Activated CD8-positive, alpha-beta T cell treated with anti-CD3 and anti-CD28 coated beads, Interleukin-2, amount 10 ng/mL, durations not matched to agents 7 days and 5 days (primary cell): ENCODE measurements around the gene ASXL2. TPM values are rescaled to one million over a fixed set of nuclear protein-coding genes. Genes with fewer than 3 reads are reported as not detected.
A peak's percentile ranks its signal among the peaks of the same experiment; 100 is the strongest.

ENCODE experiments used
- ATAC-seq: fragments of 150-1000 bp; cut with Tn5 transposase; one replicate; pipeline ENCODE4 v1.10.0; 2021; ENCODE audit warnings: moderate library complexity
- CTCF ChIA-PET: fragments of 350-600 bp; sonication (Branson Sonifier 250); formaldehyde crosslinking; loops from one replicate; lab custom pipeline; 2021; ENCODE audit warnings: antibody characterized with exemption; lab: Charles Lee
- POLR2A ChIA-PET: fragments of 350-600 bp; sonication (Branson Sonifier 250); formaldehyde crosslinking; loops from one replicate; lab custom pipeline; 2021; ENCODE audit warnings: antibody characterized with exemption; lab: Charles Lee
- DNase-seq: peaks from one replicate; pipeline ENCODE4 v3.0.0-alpha.2; 2020
- H3K27ac Mint-ChIP-seq: one replicate; pipeline ENCODE4 v1.8.0; 2021; ENCODE audit warnings: mild to moderate bottlenecking, mixed read lengths
- H3K27me3 Mint-ChIP-seq: one replicate; pipeline ENCODE4 v1.8.0; 2021; ENCODE audit warnings: low read depth, mixed read lengths
- H3K36me3 Mint-ChIP-seq: one replicate; pipeline ENCODE4 v1.8.0; 2021; ENCODE audit warnings: low read depth, mixed read lengths
- H3K4me1 Mint-ChIP-seq: one replicate; pipeline ENCODE4 v1.8.0; 2021; ENCODE audit warnings: low read depth, mixed read lengths
- H3K4me3 Mint-ChIP-seq: one replicate; pipeline ENCODE4 v1.8.0; 2021; ENCODE audit warnings: mild to moderate bottlenecking, mixed read lengths
- H3K9me3 Mint-ChIP-seq: one replicate; pipeline ENCODE4 v1.8.0; 2022; ENCODE audit warnings: mixed read lengths; ENCODE audit not compliant: insufficient read depth
- total RNA-seq, 2 experiments: library from RNA; stranded (reverse); gene quantifications; one replicate each; pipeline ENCODE4 v1.2.3, GENCODE V29; 2021

ASXL2 gene
- total RNA-seq, 2 experiments from 2014 or later: 44.0 to 45.0 TPM

GRCh38 chr2:25797620-25798488, 80.4 kb downstream of the ASXL2 start:
- Mint-ChIP-seq H3K27me3 (no peaks in the 10 kb centered on the region), H3K9me3 (no peaks in the 10 kb centered on the region), H3K27ac (peak overlapping the region; percentile 79), H3K4me1 (peaks cover 65% of the 10 kb centered on the region), H3K36me3 (peaks cover 66% of the 10 kb centered on the region), H3K4me3 (no peak overlapping the region)
- DNase-seq (no peak), ATAC-seq (no peak)
- POLR2A ChIA-PET: no interaction called here
- CTCF ChIA-PET: interaction anchor here (1.4 to 1.9 kb wide), 3 partner anchors 8 to 13 kb away, joined by 4 to 6 read pairs (median 4); no protein-coding TSS in a partner anchor

DNA sequence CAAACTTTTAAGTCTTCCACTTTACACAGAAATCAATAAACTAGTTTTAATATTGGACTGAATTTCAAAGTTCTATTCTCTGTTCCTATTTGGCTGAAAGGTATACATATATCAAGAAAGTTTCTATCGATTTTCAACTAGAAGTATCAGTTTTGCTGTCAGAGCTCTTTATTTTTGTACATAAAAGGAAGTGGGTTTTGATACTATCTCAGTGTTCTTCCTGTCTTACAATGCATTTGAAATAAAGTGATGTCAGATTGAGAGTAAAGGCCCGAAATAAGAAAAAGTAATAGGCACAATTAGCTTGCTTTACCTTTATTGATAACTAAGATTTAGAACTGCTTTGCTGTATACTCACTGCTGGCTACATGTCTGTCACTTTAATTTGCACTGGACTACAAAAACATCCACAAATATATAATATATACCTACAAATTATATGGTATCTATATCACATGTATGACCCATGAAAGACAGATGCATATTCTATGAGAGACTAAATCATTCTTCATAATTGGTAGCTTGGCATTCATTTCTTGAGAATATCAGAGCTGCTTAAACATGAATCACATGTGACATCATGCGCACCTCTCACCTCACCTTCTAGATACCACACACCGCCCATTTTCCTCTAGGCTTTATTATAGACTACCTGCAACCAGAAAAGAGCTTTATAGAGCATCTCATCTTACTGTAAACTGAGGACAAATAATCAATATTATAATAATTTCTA, 83.6 kb downstream of the ASXL2 start:
- Mint-ChIP-seq H3K27me3 (no peaks in the 10 kb centered on the region), H3K27ac (peak overlapping the region; percentile 95), H3K4me3 (peak overlapping the region; percentile 87), H3K4me1 (peaks cover 74% of the 10 kb centered on the region), H3K9me3 (no peaks in the 10 kb centered on the region), H3K36me3 (peaks cover 75% of the 10 kb centered on the region)
- DNase-seq (no peak), ATAC-seq (peak; percentile 84)
- ChIA-PET POLR2A (interaction anchor here (0.9 to 1.7 kb wide), 3 partner anchors 10 to 552 kb away, joined by 4 to 9 read pairs (median 5); partner anchors contain the start of gene ADGRF3), CTCF (interaction anchor here (0.7 to 2.9 kb wide), 10 partner anchors 10 to 94 kb away, joined by 3 to 24 read pairs (median 4); no protein-coding TSS in a partner anchor)

DNA sequence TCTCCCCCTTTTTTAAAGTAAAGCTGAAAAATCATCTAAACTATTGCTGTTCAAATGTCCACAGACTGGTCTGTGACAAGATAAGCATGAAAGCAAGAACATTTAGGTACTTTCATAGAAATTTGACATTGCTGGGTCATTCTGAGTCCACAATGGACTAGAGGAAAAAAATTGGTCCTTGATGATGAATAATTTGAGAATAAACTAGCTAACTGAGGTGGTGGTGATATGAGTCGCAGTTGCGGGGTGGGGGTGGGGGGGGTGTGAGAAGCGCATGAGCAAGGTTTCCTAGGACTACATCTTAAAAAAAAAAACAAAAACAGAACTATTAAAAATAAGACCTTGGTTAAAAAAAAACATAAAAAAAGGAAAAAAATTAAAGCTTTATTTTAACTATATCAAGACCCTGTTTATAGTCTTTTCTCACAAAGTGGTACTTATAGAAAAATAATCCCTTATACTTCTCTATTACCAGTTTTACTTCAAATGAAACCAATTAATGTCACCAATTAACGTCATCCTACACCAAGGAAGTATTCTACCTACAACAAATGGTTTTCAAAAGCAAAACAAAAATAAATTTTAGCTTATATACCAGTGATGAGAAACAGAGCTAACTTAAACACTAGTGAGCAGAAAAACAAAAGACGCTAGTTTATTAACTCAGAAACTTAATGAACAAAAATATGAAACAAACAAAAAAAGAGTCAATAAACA, 88.1 kb downstream of the ASXL2 start:
- no peaks in the 10 kb centered on the region for H3K27me3 Mint-ChIP-seq
- peaks cover 63% of the 10 kb centered on the region for H3K36me3 Mint-ChIP-seq
- POLR2A ChIA-PET: interaction anchor here (0.6 kb wide), 1 partner anchor 25 kb away, joined by 3 read pairs; no protein-coding TSS in a partner anchor
- CTCF ChIA-PET: interaction anchor here (1.1 to 2.1 kb wide), 5 partner anchors 18 to 183 kb away, joined by 3 to 5 read pairs (median 3); no protein-coding TSS in a partner anchor
- DNase-seq (no peak), ATAC-seq (no peak)
- H3K4me1 Mint-ChIP-seq: peaks cover 51% of the 10 kb centered on the region
- H3K27ac Mint-ChIP-seq: no peak overlapping the region
- peak overlapping the region; percentile 28 for H3K4me3 Mint-ChIP-seq
- H3K9me3 Mint-ChIP-seq: peaks cover 4% of the 10 kb centered on the region

DNA sequence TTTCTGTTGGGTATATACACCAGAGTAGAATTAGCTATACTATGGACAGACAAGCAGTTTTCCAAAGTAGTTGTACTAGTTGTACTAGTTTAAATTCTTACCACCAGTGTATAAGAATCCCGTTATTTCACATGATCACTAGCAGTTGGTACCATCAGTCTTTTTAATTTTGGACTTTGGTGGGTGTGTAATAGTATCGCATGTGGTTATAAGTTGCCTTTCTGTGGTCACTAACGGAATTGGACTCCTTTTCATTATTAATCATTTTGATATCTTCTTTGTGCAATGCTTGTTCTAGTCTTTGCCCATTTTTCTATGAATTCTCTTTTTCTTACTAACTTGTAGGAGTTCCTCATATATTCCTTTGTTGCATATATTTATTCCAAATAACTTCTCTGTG, 89.8 kb downstream of the ASXL2 start:
- H3K27ac Mint-ChIP-seq: peak overlapping the region; percentile 57
- no peak overlapping the region for H3K4me3 Mint-ChIP-seq
- H3K4me1 Mint-ChIP-seq: peaks cover 39% of the 10 kb centered on the region

GRCh38 chr2:25787020-25787419, 91.3 kb downstream of the ASXL2 start:
- Mint-ChIP-seq H3K36me3 (peaks cover 61% of the 10 kb centered on the region), H3K27ac (no peak overlapping the region), H3K9me3 (peaks cover 4% of the 10 kb centered on the region), H3K4me1 (peaks cover 35% of the 10 kb centered on the region), H3K4me3 (no peak overlapping the region), H3K27me3 (no peaks in the 10 kb centered on the region)
- ATAC-seq (no peak), DNase-seq (no peak)
- ChIA-PET CTCF (no interaction called here), POLR2A (no interaction called here)

More for the DNA sequence above, 89.8 kb downstream of the ASXL2 start:
- Mint-ChIP-seq H3K27me3 (no peaks in the 10 kb centered on the region), H3K9me3 (peaks cover 4% of the 10 kb centered on the region), H3K36me3 (peaks cover 58% of the 10 kb centered on the region)
- ChIA-PET POLR2A (no interaction called here), CTCF (interaction anchor here (0.9 kb wide), 1 partner anchor 11 kb away, joined by 4 read pairs; no protein-coding TSS in a partner anchor)
- peak; percentile 42 for ATAC-seq
- DNase-seq: no peak

DNA sequence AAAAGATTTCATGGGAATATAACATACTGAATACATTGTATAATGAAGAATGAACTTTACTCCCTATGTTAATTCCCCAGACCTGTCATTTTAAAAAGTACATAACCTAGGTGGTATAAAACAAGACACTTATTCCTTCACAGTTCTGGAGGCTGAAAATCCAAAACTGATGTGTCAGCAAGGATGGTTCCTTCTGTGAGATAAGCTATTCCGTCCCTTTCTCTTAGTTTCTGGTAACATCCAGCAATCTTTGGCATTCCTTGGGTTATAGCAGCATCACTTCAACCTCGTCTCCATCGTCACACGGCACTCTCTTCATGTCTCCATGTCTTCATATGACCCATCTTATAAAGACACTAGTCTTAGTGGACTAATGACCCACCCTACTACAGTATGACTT, 93.9 kb downstream of the ASXL2 start:
- no peak overlapping the region for H3K4me3 Mint-ChIP-seq
- H3K27me3 Mint-ChIP-seq: no peaks in the 10 kb centered on the region
- H3K4me1 Mint-ChIP-seq: peaks cover 18% of the 10 kb centered on the region
- CTCF ChIA-PET: interaction anchor here (0.6 to 1.7 kb wide), 3 partner anchors 11 to 68 kb away, joined by 3 to 4 read pairs (median 3); no protein-coding TSS in a partner anchor
- ATAC-seq (no peak), DNase-seq (no peak)
- H3K36me3 Mint-ChIP-seq: peaks cover 50% of the 10 kb centered on the region
- H3K27ac Mint-ChIP-seq: no peak overlapping the region
- POLR2A ChIA-PET: interaction anchor here (1.1 kb wide), 1 partner anchor 94 kb away, joined by 3 read pairs; the partner anchor contains the start of gene ASXL2
- H3K9me3 Mint-ChIP-seq: peaks cover 4% of the 10 kb centered on the region

DNA sequence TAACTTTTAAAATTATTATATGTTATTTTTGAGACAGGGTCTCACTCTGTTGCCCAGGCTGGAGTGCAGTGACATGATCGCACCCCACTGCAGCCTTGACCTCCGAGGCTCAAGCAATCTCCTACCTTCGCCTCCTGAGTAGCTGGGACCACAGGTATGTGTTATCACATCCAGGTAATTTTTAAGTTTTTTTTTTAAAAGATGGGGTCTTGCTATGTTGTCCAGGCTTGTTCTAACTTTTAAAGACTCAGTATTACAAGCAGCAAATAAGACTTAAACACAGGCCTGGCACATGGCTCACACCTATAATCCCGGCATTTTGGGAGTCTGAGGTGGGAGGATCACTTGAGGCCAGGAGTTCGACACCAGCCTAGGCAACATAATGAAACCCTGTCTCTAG, 101.2 kb downstream of the ASXL2 start:
- ATAC-seq (no peak), DNase-seq (no peak)
- no peaks in the 10 kb centered on the region for H3K27me3 Mint-ChIP-seq
- no peak overlapping the region for H3K27ac Mint-ChIP-seq
- peaks cover 26% of the 10 kb centered on the region for H3K36me3 Mint-ChIP-seq
- no peaks in the 10 kb centered on the region for H3K4me1 Mint-ChIP-seq
- H3K4me3 Mint-ChIP-seq: no peak overlapping the region
- POLR2A ChIA-PET: no interaction called here
- CTCF ChIA-PET: interaction anchor here (0.9 kb wide), 1 partner anchor 21 kb away, joined by 4 read pairs; no protein-coding TSS in a partner anchor
- no peaks in the 10 kb centered on the region for H3K9me3 Mint-ChIP-seq

- Mint-ChIP-seq H3K4me3 (no peak overlapping the region), H3K9me3 (no peaks in the 10 kb centered on the region), H3K36me3 (peaks cover 50% of the 10 kb centered on the region), H3K4me1 (peaks cover 13% of the 10 kb centered on the region), H3K27me3 (no peaks in the 10 kb centered on the region), H3K27ac (no peak overlapping the region)
- ATAC-seq (no peak), DNase-seq (no peak)
- ChIA-PET POLR2A (no interaction called here), CTCF (interaction anchor here (1.0 kb wide), 1 partner anchor 80 kb away, joined by 4 read pairs; no protein-coding TSS in a partner anchor)
Measured at GRCh38 chr2:25772078-25772477, 106.2 kb downstream of the ASXL2 start.

GRCh38 chr2:25763575-25763974, 114.7 kb downstream of the ASXL2 start:
- H3K9me3 Mint-ChIP-seq: no peaks in the 10 kb centered on the region

GRCh38 chr2:25760297-25760696, 118.0 kb downstream of the ASXL2 start:
- ChIA-PET CTCF (interaction anchor here (1.2 kb wide), 1 partner anchor 9 kb away, joined by 3 read pairs; no protein-coding TSS in a partner anchor), POLR2A (no interaction called here)
- Mint-ChIP-seq H3K4me1 (peaks cover 16% of the 10 kb centered on the region), H3K4me3 (no peak overlapping the region), H3K9me3 (no peaks in the 10 kb centered on the region), H3K36me3 (peaks cover 62% of the 10 kb centered on the region), H3K27ac (no peak overlapping the region), H3K27me3 (no peaks in the 10 kb centered on the region)
- ATAC-seq (no peak), DNase-seq (no peak)

More at GRCh38 chr2:25763575-25763974, 114.7 kb downstream of the ASXL2 start:
- no peaks in the 10 kb centered on the region for H3K27me3 Mint-ChIP-seq
- ChIA-PET CTCF (no interaction called here), POLR2A (no interaction called here)
- peaks cover 19% of the 10 kb centered on the region for H3K4me1 Mint-ChIP-seq
- no peak for DNase-seq
- no peak overlapping the region for H3K27ac Mint-ChIP-seq
- H3K36me3 Mint-ChIP-seq: peaks cover 66% of the 10 kb centered on the region
- no peak for ATAC-seq
- H3K4me3 Mint-ChIP-seq: no peak overlapping the region

DNA sequence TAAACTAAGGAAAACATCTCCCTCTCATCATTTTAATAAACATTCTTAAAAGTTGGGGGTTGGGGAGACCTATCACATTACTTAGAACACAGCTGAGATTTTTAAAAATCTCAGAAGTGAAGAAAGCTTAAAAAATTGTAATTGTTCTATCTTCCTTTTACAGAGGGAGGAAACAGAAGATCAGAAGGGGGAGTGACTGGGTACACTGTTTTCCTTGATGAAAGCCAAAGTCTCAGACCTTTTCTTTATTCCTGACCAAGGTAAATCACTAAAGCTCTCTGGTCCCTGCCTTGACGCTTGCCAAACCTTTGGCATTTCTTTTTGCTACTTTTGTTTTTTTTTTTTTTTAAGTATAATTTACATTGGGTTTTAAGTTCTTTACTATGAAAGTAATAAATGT, 119.9 kb downstream of the ASXL2 start:
- Mint-ChIP-seq H3K4me3 (no peak overlapping the region), H3K4me1 (peaks cover 21% of the 10 kb centered on the region), H3K27ac (no peak overlapping the region), H3K9me3 (no peaks in the 10 kb centered on the region), H3K27me3 (no peaks in the 10 kb centered on the region), H3K36me3 (peaks cover 66% of the 10 kb centered on the region)
- POLR2A ChIA-PET: no interaction called here
- CTCF ChIA-PET: interaction anchor here (1.2 kb wide), 1 partner anchor 15 kb away, joined by 3 read pairs; no protein-coding TSS in a partner anchor
- ATAC-seq (no peak), DNase-seq (no peak)
